GM23248 (cell line): ENCODE data around the gene FERMT2. TPM values are rescaled to one million over a fixed set of nuclear protein-coding genes. Genes with fewer than 3 reads are reported as not detected.

Experiments used
- DNase-seq: peaks from one replicate; pipeline ENCODE4 v3.0.0-alpha.2; 2015
- H2AFZ ChIP-seq: fragments of 200-600 bp; sonication (generic); 2 replicates; pipeline ENCODE4 v1.6.1; 2016; ENCODE audit warnings: antibody characterized with exemption
- H3F3A ChIP-seq: fragments of 200-600 bp; sonication (generic); 2 replicates; pipeline ENCODE4 v1.6.1; 2016; ENCODE audit warnings: mild to moderate bottlenecking, antibody characterized with exemption, mixed run types; ENCODE audit not compliant: insufficient read depth
- H3K27ac ChIP-seq: fragments of 200-600 bp; sonication (generic); 2 replicates; pipeline ENCODE4 v1.5.1; 2016; ENCODE audit warnings: mild to moderate bottlenecking
- H3K27me3 ChIP-seq: fragments of 200-600 bp; sonication (generic); replicated peaks from 2 replicates; pipeline ENCODE4 v1.6.1; 2016; ENCODE audit warnings: mild to moderate bottlenecking; ENCODE audit not compliant: insufficient read depth
- H3K36me3 ChIP-seq: fragments of 200-600 bp; sonication (generic); 2 replicates; pipeline ENCODE4 v1.6.1; 2016; ENCODE audit warnings: low read depth, mild to moderate bottlenecking
- H3K4me1 ChIP-seq: fragments of 200-600 bp; sonication (generic); 2 replicates; pipeline ENCODE4 v1.6.1; 2016; ENCODE audit warnings: mild to moderate bottlenecking; ENCODE audit not compliant: insufficient read depth
- H3K4me2 ChIP-seq: fragments of 200-600 bp; sonication (generic); one replicate; pipeline ENCODE4 v1.6.1; 2016; ENCODE audit warnings: mild to moderate bottlenecking; ENCODE audit not compliant: unreplicated experiment
- H3K4me3 ChIP-seq: fragments of 200-600 bp; sonication (generic); 2 replicates; pipeline ENCODE4 v1.5.1; 2016; ENCODE audit warnings: mild to moderate bottlenecking
- H3K79me2 ChIP-seq: fragments of 200-600 bp; sonication (generic); 2 replicates; pipeline ENCODE4 v1.6.1; 2016; ENCODE audit warnings: mild to moderate bottlenecking; ENCODE audit not compliant: insufficient read depth
- H3K9ac ChIP-seq: fragments of 200-600 bp; sonication (generic); 2 replicates; pipeline ENCODE4 v1.6.1; 2016; ENCODE audit warnings: mild to moderate bottlenecking
- H3K9me2 ChIP-seq: fragments of 200-600 bp; sonication (generic); 2 replicates; pipeline ENCODE4 v1.6.1; 2016; ENCODE audit warnings: mixed run types, mild to moderate bottlenecking, moderate library complexity; ENCODE audit not compliant: insufficient read depth
- H3K9me3 ChIP-seq: fragments of 200-600 bp; sonication (generic); one replicate; pipeline ENCODE4 v1.6.1; 2017; ENCODE audit warnings: low read depth
- H4K20me1 ChIP-seq: fragments of 200-600 bp; sonication (generic); 2 replicates; pipeline ENCODE4 v1.6.0; 2016; ENCODE audit not compliant: insufficient read depth
- EZH2 ChIP-seq: fragments of 200-600 bp; sonication (generic); IDR thresholded peaks from 2 replicates; pipeline ENCODE4 v1.6.1; 2018; ENCODE audit warnings: antibody characterized with exemption, mild to moderate bottlenecking; ENCODE audit not compliant: insufficient read depth, poor library complexity, severe bottlenecking
- EZH2phosphoT487 ChIP-seq: fragments of 200-600 bp; sonication (generic); IDR thresholded peaks from 2 replicates; pipeline ENCODE4 v1.6.1; 2018; ENCODE audit warnings: antibody characterized with exemption, moderate library complexity, mild to moderate bottlenecking, low read depth; ENCODE audit not compliant: insufficient read depth
- WGBS, 2 experiments: methylation state at CpG; one replicate each; pipeline ENCODE4 v1.1.6; 2015 to 2017; ENCODE audit warnings: low lambda C conversion rate in 2 of 2, low coverage in 1 of 2; ENCODE audit errors: missing lambda C conversion rate in 2 of 2; 5-methylcytosine and 5-hydroxymethylcytosine counted together
- in situ Hi-C: fragments of 300-500 bp; cut with MboI; formaldehyde crosslinking; loops from 2 replicates; pipeline ENCODE4 v1.15.0; 2020
- polyA plus RNA-seq: library from polyadenylated mRNA; unstranded; fragments of >200 nt; fragmentation: Nextera tagmentation; extraction: Ambion mirVana; gene quantifications from 2 replicates; pipeline ENCODE4 v1.2.1, GENCODE V29; 2016
- total RNA-seq: library from RNA; depleted of rRNA; stranded (reverse); fragments of >200 nt; shearing (Covaris generic); gene quantifications from 2 replicates; pipeline ENCODE4 v1.2.3, GENCODE V29; 2014

FERMT2 gene
- total and polyA plus RNA-seq, 2 experiments from 2014 or later = 124 to 217 TPM

GRCh38 chr14:52992236-52992870 lies 41.5 kb upstream of the FERMT2 start:
- peak; percentile 12 for DNase-seq
- Histone ChIP-seq H3K36me3 (no peaks in the 10 kb centered on the region), H3K9me3 (no peaks in the 10 kb centered on the region), H3K79me2 (no peaks in the 10 kb centered on the region), H3K4me2 (no peak overlapping the region), H3K9ac (no peak overlapping the region), H3K27ac (no peak overlapping the region), H3K4me1 (no peaks in the 10 kb centered on the region), H3K27me3 (no peaks in the 10 kb centered on the region), H3F3A (peaks cover under 1% of the 10 kb centered on the region; the same call in 1 of the 2 replicates), H4K20me1 (no peaks in the 10 kb centered on the region), H2AFZ (no peak overlapping the region), H3K4me3 (no peak overlapping the region), H3K9me2 (no peaks in the 10 kb centered on the region)
- TF ChIP-seq EZH2 (no peak), EZH2phosphoT487 (no peak)
- in situ Hi-C loops = no loop called here
- WGBS, 2 experiments = 47 to 62% methylated on average over 1 of the region's 1 CpG

- Histone ChIP-seq H3K9me2 (no peaks in the 10 kb centered on the region), H3F3A (no peaks in the 10 kb centered on the region), H3K27ac (no peak overlapping the region), H4K20me1 (no peaks in the 10 kb centered on the region), H3K9me3 (no peaks in the 10 kb centered on the region), H3K9ac (no peak overlapping the region), H3K79me2 (no peaks in the 10 kb centered on the region), H3K4me3 (no peak overlapping the region), H3K27me3 (no peaks in the 10 kb centered on the region), H3K4me1 (no peaks in the 10 kb centered on the region), H3K4me2 (no peak overlapping the region), H3K36me3 (no peaks in the 10 kb centered on the region), H2AFZ (no peak overlapping the region)
- in situ Hi-C loops = no loop called here
- DNase-seq = no peak
- TF ChIP-seq EZH2phosphoT487 (no peak), EZH2 (no peak)
These were observed 37.3 kb upstream of the FERMT2 start for GRCh38 chr14:52988139-52988538.

GRCh38 chr14:52987514-52987913 lies 36.7 kb upstream of the FERMT2 start:
- 56 to 61% methylated on average over 3 of the region's 3 CpGs for WGBS, 2 experiments
- H3K9me3 ChIP-seq = no peaks in the 10 kb centered on the region
- no peak overlapping the region for H3K27ac ChIP-seq
- H3K9me2 ChIP-seq = no peaks in the 10 kb centered on the region
- H3K4me2 ChIP-seq = no peak overlapping the region
- H3K79me2 ChIP-seq = no peaks in the 10 kb centered on the region
- no peak overlapping the region for H2AFZ ChIP-seq
- no peaks in the 10 kb centered on the region for H3K27me3 ChIP-seq
- no peaks in the 10 kb centered on the region for H3K4me1 ChIP-seq
- no peaks in the 10 kb centered on the region for H3K36me3 ChIP-seq
- no peak overlapping the region for H3K4me3 ChIP-seq
- DNase-seq = no peak
- no peak overlapping the region for H3K9ac ChIP-seq
- TF ChIP-seq EZH2 = no peak
- TF ChIP-seq EZH2phosphoT487 = no peak
- in situ Hi-C loops = no loop called here
- H3F3A ChIP-seq = no peaks in the 10 kb centered on the region
- no peaks in the 10 kb centered on the region for H4K20me1 ChIP-seq

GRCh38 chr14:52987042-52987441 lies 36.2 kb upstream of the FERMT2 start:
- WGBS, 2 experiments = 39 to 46% methylated on average over 2 of the region's 2 CpGs
- Histone ChIP-seq H3K27me3 (no peaks in the 10 kb centered on the region), H3K4me2 (no peak overlapping the region), H2AFZ (no peak overlapping the region), H3K36me3 (no peaks in the 10 kb centered on the region), H3K27ac (no peak overlapping the region), H3F3A (no peaks in the 10 kb centered on the region), H3K9me3 (no peaks in the 10 kb centered on the region), H3K79me2 (no peaks in the 10 kb centered on the region), H3K9ac (no peak overlapping the region), H3K4me3 (no peak overlapping the region), H3K9me2 (no peaks in the 10 kb centered on the region), H4K20me1 (no peaks in the 10 kb centered on the region), H3K4me1 (no peaks in the 10 kb centered on the region)
- DNase-seq = no peak
- no peak for TF ChIP-seq EZH2
- no peak for TF ChIP-seq EZH2phosphoT487
- in situ Hi-C loops = no loop called here

GRCh38 chr14:52977798-52978197 lies 26.9 kb upstream of the FERMT2 start:
- Histone ChIP-seq H3K9me3 (no peaks in the 10 kb centered on the region), H3K79me2 (no peaks in the 10 kb centered on the region), H3F3A (no peaks in the 10 kb centered on the region), H3K36me3 (no peaks in the 10 kb centered on the region), H3K4me1 (no peaks in the 10 kb centered on the region), H3K27me3 (no peaks in the 10 kb centered on the region), H3K27ac (no peak overlapping the region), H3K4me2 (no peak overlapping the region), H3K4me3 (no peak overlapping the region), H3K9ac (no peak overlapping the region), H3K9me2 (no peaks in the 10 kb centered on the region), H4K20me1 (no peaks in the 10 kb centered on the region), H2AFZ (no peak overlapping the region)
- 55 to 59% methylated on average over 3 of the region's 3 CpGs for WGBS, 2 experiments
- no peak for DNase-seq
- TF ChIP-seq EZH2phosphoT487 (no peak), EZH2 (no peak)
- in situ Hi-C loops = no loop called here
